Daoy (cell line): Measurements from ENCODE around the gene AASS. TPM values are rescaled to one million over a fixed set of nuclear protein-coding genes. Genes with fewer than 3 reads are reported as not detected.

Source experiments
- DNase-seq: peaks from one replicate; pipeline ENCODE4 v3.0.0-alpha.2; 2015; ENCODE audit warnings: low read depth
- total RNA-seq: library from RNA; depleted of rRNA; stranded (reverse); fragments of >200 nt; shearing (Covaris generic); gene quantifications from 2 replicates; pipeline ENCODE4 v1.2.3, GENCODE V29; 2014; rRNA removed

AASS gene
- total RNA-seq, 1 experiment from 2014 or later, result 39.8 TPM

DNA sequence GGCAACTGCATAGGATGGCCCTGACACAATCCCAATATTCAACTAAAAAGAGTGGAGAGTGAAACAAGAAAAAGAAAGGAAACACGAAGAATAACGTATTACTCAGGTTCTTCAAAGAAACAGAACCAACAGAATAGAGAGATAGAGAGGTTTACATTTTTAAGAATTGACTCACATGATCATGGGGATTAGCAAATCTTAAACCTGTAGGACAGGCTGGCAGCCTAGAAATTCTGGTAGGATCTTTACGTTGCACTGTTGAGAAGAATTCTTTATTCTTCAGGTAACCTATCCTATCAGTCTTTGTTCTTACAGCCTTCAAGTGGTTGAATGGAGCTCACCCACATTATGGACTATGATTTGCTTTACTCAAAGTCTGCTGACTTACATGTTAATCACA lies 103.9 kb downstream of the AASS start:
- no peak for DNase-seq

DNA sequence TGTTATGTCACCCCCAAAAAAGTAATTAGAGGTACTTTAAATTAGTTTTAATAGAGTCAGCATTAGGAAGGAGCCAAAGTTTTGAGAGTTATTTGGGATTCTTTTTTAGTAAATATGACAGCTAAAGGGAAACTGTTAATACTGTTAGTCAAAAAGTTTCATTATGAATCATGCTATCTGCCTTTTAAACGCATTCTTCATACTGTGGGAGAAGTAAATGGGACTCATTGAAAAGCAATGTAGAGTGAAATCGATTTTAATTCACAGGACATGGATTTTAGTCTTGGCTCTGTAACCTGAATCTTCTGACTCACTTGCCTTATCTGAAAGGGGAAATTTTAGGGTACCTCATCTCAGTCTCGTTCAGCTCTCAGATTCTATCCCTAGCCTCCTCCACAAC lies 105.1 kb downstream of the AASS start:
- peak; percentile 37 for DNase-seq

DNA sequence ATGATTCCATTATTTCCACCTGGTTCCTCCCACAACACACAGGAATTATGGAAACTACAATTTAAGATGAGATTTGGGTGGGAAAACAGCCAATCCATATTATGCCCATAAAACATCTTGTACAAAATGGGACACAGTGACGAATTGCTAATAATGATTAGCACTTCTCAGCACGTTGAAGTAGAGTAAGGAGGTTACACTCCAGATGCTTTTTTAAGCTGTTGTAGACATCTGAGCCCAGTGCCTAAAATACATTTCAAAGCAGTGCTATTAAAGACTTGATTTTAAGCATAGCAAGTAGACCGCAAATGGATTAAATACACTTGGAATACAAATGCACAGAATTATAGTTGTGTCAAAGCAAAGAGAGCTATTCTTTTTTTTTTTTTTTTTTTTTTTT lies 105.9 kb downstream of the AASS start:
- DNase-seq, result no peak

DNA sequence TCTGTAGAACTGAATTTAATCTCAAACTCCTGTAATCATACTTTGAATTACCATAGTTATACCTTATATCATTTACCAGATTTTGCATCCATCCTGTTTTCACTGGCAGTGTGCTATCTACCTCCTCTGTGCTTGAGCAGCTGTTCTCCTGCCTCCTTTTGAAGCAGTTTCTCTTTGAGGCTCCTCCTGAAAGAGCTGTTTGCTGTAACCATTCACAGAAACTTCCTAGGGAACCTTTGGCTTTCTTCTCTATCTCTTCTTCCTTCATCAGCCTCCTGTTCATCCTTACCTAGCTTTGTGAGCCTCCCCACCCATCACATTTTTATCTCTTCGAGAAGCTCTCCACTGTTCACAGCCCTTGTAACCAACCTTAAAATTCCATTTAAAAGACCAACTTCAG lies 108.2 kb downstream of the AASS start:
- no peak for DNase-seq

DNA sequence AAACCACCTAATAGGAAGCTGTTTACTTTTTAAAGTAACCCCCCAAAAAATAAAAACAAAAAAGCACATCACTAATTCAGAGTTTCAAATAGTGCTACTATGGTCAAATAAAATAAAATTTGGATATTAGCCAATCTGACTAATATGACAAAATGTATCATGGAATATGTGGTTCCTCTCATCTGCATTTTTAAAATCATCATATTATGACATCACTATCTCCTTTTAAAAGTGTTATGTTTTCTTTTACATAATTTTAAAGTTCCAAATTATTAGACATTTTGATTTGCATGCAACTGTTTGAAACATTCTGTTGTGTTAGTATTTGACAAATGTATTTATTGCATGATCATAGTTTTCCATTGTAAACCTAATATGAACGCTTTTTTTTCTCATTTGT lies 110.4 kb downstream of the AASS start:
- no peak for DNase-seq

DNA sequence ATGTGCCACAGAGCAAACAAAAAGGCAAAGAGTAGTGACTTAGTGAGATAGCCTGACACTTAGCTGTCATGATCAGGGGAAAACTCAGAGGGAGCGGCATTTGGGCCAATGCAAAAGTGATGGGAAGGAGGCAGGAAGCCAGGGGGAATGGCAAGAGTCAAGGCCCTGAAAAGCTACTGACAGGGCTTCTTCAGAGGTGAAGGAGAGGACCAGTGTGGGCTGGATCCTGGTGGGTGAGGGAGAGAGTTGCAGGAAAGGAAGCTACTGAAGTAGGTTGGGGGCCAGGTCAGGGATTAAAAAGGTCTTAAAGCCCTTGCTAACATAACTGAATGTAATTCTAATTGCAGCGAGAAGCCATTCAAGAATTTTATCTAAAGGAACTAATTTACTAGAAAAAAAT lies 117.0 kb downstream of the AASS start:
- no peak for DNase-seq

Other genes with a start within 250 kb of the AASS start
- 0.03 and 0.69 TPM in 2 replicates for gene FEZF1, start 160.5 kb upstream of the AASS start, total RNA-seq